IPS DF 4.7 (cell line): ENCODE results near the gene GPC6.

Experiments used
- DNase-seq: peaks from one replicate; pipeline ENCODE4 v3.0.0-alpha.2; 2013; ENCODE audit warnings: low spot score; ENCODE audit errors: extremely low read depth

GPC6 gene

DNA sequence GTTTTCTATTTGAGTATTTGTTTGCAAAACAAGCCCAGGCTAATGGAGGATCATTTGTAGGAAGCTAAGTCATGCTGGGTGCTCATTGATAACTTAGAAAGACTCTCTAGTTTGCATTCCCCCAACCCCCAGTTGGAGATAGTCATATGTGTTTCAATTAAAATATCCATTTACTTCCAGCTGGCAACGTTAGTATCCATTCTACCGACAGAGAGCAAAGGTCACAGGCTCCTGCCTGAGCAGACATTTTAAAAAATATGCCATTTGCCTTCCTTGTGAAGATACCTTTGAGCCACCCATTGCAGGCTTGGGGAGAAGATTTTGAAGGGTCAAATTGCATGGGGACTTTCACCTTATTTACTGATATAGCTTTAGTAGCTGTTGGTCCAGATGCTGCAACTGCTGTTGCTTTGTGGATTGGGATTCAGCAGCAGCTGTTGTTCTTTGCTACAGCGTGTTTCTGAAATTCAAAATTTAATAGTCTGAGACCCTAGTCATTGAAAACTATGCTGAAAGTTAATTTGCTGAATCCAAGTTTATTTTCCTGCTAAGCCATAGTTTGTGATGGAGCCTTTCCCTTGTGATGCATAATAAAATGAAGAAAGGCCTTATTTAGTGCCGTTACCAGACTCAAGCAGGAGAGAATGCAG is 335.1 kb downstream of the GPC6 start:
- peak; percentile 30 for DNase-seq

DNA sequence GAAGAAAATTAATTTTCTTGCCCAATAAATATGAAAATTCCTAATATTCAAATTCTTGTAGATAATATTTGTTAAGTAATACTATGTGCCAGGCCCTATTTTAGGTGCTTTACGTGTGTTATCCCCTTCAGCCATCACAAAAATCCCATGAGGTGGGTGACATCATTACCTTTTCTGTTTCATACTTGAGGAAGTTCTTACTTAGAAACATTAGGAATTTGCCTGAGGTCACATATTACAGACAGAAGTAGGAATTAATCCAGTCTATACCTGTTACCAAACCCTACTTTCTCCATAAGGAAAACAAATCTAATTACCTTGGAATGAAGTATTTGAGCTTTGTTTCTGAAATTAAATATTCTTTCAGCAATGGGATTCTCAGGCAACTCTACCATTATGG is 336.1 kb downstream of the GPC6 start:
- no peak for DNase-seq

- no peak for DNase-seq
Observed at GRCh38 chr13:93577105-93577504, 350.5 kb downstream of the GPC6 start.

DNA sequence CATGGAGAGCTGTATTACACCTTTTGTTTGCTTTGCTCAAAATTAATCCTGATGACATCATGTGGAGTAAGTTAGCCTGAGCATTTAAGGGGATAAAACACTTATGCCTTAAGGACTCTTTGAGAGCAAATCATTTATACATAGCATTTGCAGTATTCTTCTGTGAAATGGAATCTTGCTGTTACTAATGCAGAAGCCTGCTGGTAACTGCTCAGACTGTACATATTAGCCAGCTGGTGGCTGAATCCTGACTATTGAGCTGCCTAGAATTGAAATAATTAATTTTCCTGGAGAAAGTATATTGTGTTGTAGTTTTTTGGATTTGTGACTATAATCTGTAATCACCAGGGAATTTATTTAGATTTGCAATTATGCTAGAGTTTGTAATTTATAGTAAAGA is 363.2 kb downstream of the GPC6 start:
- no peak for DNase-seq

DNA sequence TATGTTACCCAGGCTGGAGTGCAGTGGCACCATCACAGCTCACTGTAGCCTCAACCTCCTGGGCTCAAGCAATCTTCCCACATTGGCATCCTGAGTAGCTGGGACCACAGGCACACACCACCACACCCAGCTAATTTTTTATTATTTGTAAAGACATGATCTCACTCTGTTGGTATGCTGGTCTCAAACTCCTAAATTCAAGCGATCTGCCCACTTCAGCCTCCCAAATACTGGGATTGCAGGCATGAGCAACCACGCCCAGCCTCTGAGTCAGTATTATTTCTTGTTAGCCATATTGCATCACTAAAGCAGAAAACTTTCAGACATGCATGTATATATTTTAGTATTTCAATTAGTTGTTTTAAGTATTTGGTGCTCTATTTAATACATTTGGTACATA is 376.4 kb downstream of the GPC6 start:
- no peak for DNase-seq

- DNase-seq, result no peak
Observed at GRCh38 chr13:93614776-93615175, 388.2 kb downstream of the GPC6 start.

- no peak for DNase-seq
Observed at GRCh38 chr13:93620181-93620765, 393.7 kb downstream of the GPC6 start.

DNA sequence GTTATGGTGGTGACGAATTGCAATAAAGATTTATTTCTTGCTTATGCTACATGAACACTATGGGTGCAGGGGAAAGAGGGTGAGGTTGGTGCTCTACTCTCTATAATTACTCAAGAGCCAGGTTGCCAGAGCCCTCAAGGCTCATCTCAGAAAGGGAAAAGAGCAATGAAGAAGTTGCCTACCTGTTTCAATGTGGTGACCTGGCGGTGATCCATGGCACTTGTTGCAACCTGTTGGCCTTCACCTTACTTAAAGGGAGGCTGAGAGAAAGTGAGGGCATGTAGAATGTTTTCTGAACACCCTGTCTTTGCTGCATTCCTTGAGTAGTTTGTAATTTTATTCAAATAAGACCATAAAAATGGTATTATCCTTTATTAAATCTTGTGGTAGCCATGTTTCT is 394.4 kb downstream of the GPC6 start:
- DNase-seq, result no peak

GRCh38 chr13:93621966-93622365 is 395.4 kb downstream of the GPC6 start:
- DNase-seq, result no peak

GRCh38 chr13:93624311-93624777 is 397.7 kb downstream of the GPC6 start:
- no peak for DNase-seq

- DNase-seq, result no peak
Observed at GRCh38 chr13:93625536-93625935, 398.9 kb downstream of the GPC6 start.

DNA sequence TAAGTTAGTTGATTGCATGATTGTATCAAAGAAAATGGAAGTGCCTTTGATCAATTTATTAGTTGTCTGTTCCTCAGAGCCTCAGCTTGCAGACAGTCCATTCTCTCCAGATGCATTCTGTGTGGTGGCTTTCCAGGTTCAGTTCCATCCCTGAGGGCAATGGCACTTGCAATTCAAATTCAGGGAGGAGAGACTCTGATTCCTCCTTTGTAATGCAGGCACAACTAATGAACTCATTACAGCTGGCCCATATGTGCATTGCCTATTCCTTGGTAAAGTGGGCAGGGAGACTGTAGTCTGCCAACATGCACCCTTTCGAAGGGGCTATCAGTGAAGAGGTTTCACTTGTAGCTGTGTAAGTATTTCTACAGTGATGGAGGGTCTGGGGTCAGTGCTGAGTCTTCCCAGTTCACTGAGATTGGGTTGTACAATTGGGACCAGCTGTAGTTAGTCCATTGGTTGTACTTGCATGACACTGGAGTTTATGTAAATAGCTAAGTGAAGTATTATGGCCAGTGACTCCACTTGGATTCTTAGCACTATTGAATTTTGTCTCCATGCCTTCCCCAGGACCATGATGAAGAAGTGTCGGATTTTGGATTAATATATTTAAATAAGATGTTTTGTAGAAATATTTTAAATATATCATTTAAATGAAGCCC is 401.7 kb downstream of the GPC6 start:
- no peak for DNase-seq

- no peak for DNase-seq
Observed at GRCh38 chr13:93635616-93636032, 409.0 kb downstream of the GPC6 start.

GRCh38 chr13:93637852-93638251 is 411.2 kb downstream of the GPC6 start:
- DNase-seq, result no peak

- no peak for DNase-seq
Observed at GRCh38 chr13:93640452-93640851, 413.8 kb downstream of the GPC6 start.

DNA sequence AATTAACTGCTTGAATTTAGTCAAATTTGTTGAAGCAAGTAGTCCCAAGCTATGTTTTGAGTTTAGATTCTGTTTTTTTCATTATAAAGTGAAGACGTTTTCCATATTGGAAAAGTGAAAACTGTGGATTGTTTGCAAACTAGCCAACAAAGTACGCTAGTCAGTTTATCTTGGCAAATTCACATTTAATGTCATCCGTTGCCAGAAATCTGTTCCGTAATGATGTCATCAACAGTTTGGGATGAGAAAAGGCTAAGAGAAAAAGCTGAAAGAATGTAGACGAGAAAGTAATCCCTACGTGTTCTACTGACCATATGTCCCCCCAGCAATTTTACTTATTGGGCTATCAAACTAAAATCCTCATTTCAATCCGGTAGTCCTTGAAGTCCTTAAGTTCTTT is 419.6 kb downstream of the GPC6 start:
- DNase-seq, result no peak

DNA sequence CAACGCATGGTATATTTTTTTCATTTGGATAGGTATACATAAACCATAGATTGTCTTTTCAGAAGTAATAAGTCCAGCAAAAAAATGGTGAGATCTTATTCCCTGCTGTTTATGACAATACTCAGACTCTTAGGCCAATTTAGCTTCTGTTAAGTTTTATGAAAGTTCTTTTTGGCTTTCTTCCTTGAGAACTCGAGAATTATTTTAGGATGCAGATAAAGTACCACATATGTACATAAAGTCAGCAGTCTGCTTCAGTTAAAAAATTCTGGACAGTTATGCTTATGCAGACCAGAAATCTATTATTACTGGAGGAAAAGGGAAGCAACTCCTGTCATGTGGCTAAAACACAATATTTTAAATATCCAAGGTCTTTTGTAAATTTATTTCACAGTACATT is 422.9 kb downstream of the GPC6 start:
- DNase-seq, result no peak

- DNase-seq, result no peak
Observed at GRCh38 chr13:93653776-93654175, 427.2 kb downstream of the GPC6 start.

DNA sequence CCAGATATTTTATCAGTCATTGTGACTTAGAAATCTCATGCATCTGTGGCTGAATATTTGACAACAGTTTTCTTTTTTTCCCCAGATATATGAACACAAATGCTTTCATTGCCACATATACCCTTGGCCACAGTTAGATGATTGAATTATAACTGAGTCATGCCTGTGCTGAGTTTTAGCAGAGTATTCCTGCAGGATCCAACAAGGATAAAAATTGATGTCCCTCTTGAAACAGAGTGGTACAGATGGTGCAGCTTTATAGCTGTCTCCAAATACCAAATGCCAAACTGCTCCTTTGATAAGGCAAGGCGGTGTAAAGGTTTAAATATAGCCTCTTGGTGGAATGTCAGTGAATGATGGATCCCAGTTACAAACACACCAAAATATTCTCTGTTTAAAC is 428.5 kb downstream of the GPC6 start:
- DNase-seq, result no peak

- no peak for DNase-seq
Observed at GRCh38 chr13:93660391-93661063, 433.9 kb downstream of the GPC6 start.

- DNase-seq, result no peak
Observed at GRCh38 chr13:93670866-93671265, 444.3 kb downstream of the GPC6 start.

DNA sequence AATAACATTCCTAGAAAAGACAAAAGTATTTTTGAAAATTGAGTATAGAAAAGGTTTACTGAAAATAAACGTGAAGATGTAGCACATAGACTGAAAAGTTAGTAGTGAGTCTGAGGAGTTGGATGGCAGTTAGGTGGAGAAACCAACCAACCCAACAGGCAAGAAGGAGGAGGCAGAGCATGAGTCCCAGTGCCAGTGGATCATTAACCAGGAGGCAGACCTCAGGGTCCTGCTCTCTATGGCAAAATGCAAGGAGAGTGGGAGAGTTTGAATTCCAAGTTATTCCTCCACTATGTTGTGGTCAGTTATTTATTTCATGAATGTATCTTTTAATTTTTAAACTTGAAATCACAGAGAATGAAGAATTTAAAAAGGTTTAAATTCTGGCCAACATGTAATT is 446.4 kb downstream of the GPC6 start:
- DNase-seq, result no peak
